D721Med (cell line): ENCODE measurements around the gene SORCS2.

ENCODE experiments used
- DNase-seq: peaks from one replicate; pipeline ENCODE4 v3.0.0; 2011; ENCODE audit warnings: low spot score; ENCODE audit not compliant: insufficient read length
- FAIRE-seq: peaks from 2 replicates; lab custom pipeline; 2011; peaks lifted over from hg19 to GRCh38; lab: Jason Lieb, UNC
- CTCF ChIP-seq: IDR thresholded peaks from 2 replicates; pipeline ENCODE4 v1.5.1; 2012; ENCODE audit warnings: mild to moderate bottlenecking, control low read depth; ENCODE audit not compliant: insufficient read depth; ENCODE audit errors: missing control alignments

Gene SORCS2

GRCh38 chr4:7179158-7179557, 13.2 kb upstream of the SORCS2 start:
- TF ChIP-seq CTCF, result no peak
- no peak for FAIRE-seq
- DNase-seq, result no peak

DNA sequence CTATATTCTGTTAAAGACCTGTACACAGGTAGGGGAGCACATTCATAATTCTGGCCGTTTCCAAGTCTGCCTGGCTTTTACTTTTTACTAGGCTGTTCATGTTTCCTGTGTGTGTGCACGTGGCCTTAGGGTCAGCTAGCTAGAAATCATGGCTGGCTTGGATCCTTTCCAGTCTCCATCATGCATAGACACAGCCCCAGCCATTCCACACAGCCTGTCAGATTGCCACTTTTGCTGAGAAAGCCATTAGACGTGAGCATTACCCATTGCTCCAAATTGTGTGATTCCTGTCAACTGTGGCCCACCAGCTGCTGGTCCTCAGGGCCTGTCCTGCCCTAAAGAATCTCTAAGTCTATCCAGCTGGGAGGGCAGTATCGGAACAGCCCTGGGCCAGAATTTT, 11.4 kb upstream of the SORCS2 start:
- no peak for TF ChIP-seq CTCF
- DNase-seq, result no peak
- FAIRE-seq, result no peak

GRCh38 chr4:7182616-7183015, 9.7 kb upstream of the SORCS2 start:
- TF ChIP-seq CTCF, result no peak
- DNase-seq (no peak), FAIRE-seq (no peak)

DNA sequence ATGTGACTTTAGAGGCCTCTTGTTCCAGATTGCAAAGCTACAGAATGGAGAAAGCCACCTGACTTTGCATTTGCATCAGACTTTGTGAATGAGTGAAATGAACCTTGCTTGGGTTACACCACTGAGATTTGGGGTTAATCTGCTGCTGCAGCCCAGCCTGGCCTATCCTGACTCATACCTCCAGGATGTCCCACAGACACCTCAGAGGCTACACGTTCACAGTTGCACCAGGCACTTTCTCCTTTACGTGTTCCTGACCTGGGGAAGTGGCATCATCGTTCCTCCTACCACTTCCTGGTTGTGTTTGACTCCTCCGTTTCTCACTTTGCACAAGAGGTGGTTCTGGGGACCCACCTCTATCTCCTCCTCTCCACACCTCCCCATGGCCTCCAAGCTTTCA, 9.2 kb upstream of the SORCS2 start:
- DNase-seq (no peak), FAIRE-seq (no peak)
- TF ChIP-seq CTCF, result no peak

DNA sequence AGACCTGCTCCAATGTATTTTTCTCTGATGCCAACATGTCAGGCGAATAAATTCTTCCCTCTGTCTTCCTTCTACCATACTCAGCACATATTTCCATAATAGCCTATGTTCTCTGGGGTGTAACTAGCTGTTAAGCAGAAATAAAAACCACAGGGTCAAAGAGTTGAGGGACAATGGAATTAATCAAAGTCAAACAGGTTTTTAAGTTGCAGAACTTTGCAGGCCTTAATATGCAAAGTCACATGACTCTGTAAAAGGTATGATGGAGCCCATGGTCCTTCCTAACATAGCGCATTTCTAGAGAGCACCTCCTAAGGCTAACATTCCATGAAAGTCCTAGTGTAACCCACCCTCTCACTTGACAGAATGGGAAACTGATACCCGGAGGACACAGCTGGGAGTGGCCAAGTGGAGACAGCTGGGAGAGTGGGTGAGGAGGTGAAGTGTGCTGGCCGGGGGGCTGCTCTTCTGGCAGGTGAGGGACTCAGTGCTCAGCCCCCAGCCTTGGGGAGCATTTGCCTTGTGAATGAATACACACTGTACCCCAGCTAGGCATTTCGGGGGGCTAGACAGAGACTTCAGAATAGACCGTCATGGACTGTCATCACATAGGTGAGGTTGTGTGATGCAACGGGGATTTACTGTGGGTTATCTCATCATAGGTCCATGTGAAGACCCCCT, 8.4 kb upstream of the SORCS2 start:
- DNase-seq, result no peak
- no peak for FAIRE-seq
- TF ChIP-seq CTCF, result no peak

- no peak for TF ChIP-seq CTCF
- FAIRE-seq, result no peak
- no peak for DNase-seq
These were observed 6.8 kb upstream of the SORCS2 start for GRCh38 chr4:7185487-7186030.

- no peak for FAIRE-seq
- peak; percentile 70 for DNase-seq
- peak; percentile 44 for TF ChIP-seq CTCF
These were observed 6.3 kb upstream of the SORCS2 start for GRCh38 chr4:7186031-7186430.
